Measurements from ENCODE around the gene PLTP.

PLTP gene

DNA sequence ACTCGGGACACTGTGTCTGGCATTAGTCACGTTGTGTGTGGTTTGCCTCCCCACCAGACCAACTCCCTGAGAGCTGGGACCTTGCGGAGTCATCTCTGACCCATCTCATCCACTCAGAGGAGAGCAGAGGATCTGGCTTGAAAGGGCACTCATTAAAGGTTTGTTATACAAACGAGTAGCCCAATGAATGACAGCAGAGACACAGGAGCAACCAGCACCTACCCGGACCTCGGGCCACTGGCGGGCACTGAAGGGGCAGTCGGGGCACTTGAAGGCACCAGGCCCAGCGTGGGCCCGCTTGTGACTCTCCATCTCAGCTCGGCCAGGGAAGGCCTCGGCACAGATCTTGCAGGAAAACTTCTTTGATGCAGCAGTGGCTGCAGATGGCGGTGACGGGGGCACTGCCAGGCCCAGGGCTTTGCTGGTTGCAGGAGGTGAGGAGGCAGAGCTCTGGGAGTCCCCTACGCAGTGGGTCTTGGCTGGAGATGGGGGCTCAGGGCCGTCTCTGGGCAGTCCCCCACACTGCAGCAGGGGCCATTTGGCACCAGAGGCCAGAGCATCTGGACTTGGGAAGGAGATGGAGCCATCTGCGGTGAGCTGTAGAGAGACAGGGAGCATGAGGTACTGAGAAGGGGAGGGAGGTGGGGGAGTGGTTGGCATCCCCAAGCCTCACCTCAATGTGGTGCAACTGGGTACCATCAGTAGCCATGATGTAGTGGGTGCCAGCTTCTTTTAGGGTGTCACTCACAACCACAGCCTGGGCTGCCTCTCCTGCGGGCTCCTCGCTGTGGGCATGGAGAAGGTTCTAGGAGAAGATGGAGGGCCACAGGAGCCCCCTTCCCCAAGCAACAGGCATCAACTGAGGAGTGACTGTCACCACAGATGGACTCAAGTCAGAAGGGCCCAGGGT lies 40.2 kb upstream of the PLTP start:
- no peaks in the 10 kb centered on the region for H3K4me1 ChIP-seq (ENCODE audit: control insufficient read depth, insufficient read depth, low read length)
- ChIA-PET CTCF (interaction anchor here (2.1 kb wide), 1 partner anchor 18 kb away, joined by 16 read pairs; no protein-coding TSS in a partner anchor), POLR2A (interaction anchor here (1.1 to 2.3 kb wide), 3 partner anchors 14 to 71 kb away, joined by 3 to 8 read pairs (median 4); partner anchors contain the start of gene ZSWIM1)
- no peak overlapping the region for H3K4me3 ChIP-seq (ENCODE audit: low read depth, low read length)
- no peak overlapping the region for H3K27ac ChIP-seq (ENCODE audit: extremely low read depth, low read depth, low read length)
- H3K36me3 ChIP-seq (ENCODE audit: control insufficient read depth in 2 of 2, insufficient read depth in 1 of 2, low read length in 2 of 2): peaks cover 4 to 87% of the 10 kb centered on the region in 2 experiments; a peak in 2 of 3 replicates
- TF ChIP-seq ZNF121 (tag by site-specific recombination; IDR thresholded peaks at IDR 0.05) (no peak), ZNF449 (tag by site-specific recombination; IDR thresholded peaks at IDR 0.05) (no peak), ZNF560 (tag by site-specific recombination; IDR thresholded peaks at IDR 0.05; ENCODE audit: borderline replicate concordance) (no peak), ZNF776 (tag by site-specific recombination; IDR thresholded peaks at IDR 0.05; ENCODE audit: borderline replicate concordance) (no peak), ZNF513 (tag by site-specific recombination; IDR thresholded peaks at IDR 0.05) (no peak), ZNF626 (tag by site-specific recombination; IDR thresholded peaks at IDR 0.05) (no peak), ZNF791 (tag by site-specific recombination; IDR thresholded peaks at IDR 0.05) (no peak)
- TF ChIP-seq, protein P1, sequence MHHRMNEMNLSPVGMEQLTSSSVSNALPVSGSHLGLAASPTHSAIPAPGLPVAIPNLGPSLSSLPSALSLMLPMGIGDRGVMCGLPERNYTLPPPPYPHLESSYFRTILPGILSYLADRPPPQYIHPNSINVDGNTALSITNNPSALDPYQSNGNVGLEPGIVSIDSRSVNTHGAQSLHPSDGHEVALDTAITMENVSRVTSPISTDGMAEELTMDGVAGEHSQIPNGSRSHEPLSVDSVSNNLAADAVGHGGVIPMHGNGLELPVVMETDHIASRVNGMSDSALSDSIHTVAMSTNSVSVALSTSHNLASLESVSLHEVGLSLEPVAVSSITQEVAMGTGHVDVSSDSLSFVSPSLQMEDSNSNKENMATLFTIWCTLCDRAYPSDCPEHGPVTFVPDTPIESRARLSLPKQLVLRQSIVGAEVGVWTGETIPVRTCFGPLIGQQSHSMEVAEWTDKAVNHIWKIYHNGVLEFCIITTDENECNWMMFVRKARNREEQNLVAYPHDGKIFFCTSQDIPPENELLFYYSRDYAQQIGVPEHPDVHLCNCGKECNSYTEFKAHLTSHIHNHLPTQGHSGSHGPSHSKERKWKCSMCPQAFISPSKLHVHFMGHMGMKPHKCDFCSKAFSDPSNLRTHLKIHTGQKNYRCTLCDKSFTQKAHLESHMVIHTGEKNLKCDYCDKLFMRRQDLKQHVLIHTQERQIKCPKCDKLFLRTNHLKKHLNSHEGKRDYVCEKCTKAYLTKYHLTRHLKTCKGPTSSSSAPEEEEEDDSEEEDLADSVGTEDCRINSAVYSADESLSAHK (tag by site-specific recombination; IDR thresholded peaks at IDR 0.05): no peak
- no peaks in the 10 kb centered on the region for H3K9me3 ChIP-seq (ENCODE audit: control insufficient read depth, insufficient read depth, low read depth, low read length)

GRCh38 chr20:45950330-45950646 lies 38.3 kb upstream of the PLTP start:
- ChIA-PET POLR2A (interaction anchor here (0.6 to 3.8 kb wide), 7 partner anchors 7 to 20 kb away, joined by 3 to 28 read pairs (median 6); partner anchors contain the start of gene PCIF1), CTCF (interaction anchor here (0.6 to 0.8 kb wide), 3 partner anchors 10 to 61 kb away, joined by 3 read pairs; no protein-coding TSS in a partner anchor)
- H3K4me3 ChIP-seq (ENCODE audit: low read depth, low read length): no peak overlapping the region
- H3K9me3 ChIP-seq (ENCODE audit: control insufficient read depth, insufficient read depth, low read depth, low read length): no peaks in the 10 kb centered on the region
- H3K4me1 ChIP-seq (ENCODE audit: control insufficient read depth, insufficient read depth, low read length): no peaks in the 10 kb centered on the region
- no peak for TF ChIP-seq ZNF18 (tag by site-specific recombination; IDR thresholded peaks at IDR 0.05)
- TF ChIP-seq IKZF3 (tag by site-specific recombination; IDR thresholded peaks at IDR 0.05): no peak
- peak; percentile 83 for TF ChIP-seq ZNF600 (tag by site-specific recombination; IDR thresholded peaks at IDR 0.05)
- H3K36me3 ChIP-seq (ENCODE audit: control insufficient read depth in 2 of 2, insufficient read depth in 1 of 2, low read length in 2 of 2): peaks cover 4 to 89% of the 10 kb centered on the region in 2 experiments; a peak in 2 of 3 replicates
- H3K27ac ChIP-seq (ENCODE audit: extremely low read depth, low read depth, low read length): no peak overlapping the region
